Naive thymus-derived CD8-positive, alpha-beta T cell (primary cell): ENCODE results near the gene C1QTNF8. TPM values are rescaled to one million over a fixed set of nuclear protein-coding genes. Genes with fewer than 3 reads are reported as not detected.
"Not testable (repeated sequence)": the region's sequence is repeated elsewhere in the genome, so short reads cannot be mapped to it uniquely, and the experiment has no call there.

Experiments used
- ATAC-seq, 2 donors: fragments of 150-1000 bp; cut with Tn5 transposase in 1 of 2; sonication (Bioruptor Pico), chemical (Tn5 transposase) in 1 of 2; 1 replicate in 1 of 2; 2 replicates in 1 of 2; pipeline ENCODE4 v1.10.0; 2021; ENCODE audit warnings: mild to moderate bottlenecking in 2 of 2, moderate library complexity in 2 of 2
- POLR2A ChIA-PET: fragments of 350-600 bp; sonication (Branson Sonifier 250); formaldehyde crosslinking; loops from one replicate; lab custom pipeline; 2021; ENCODE audit warnings: antibody characterized with exemption; lab: Charles Lee
- DNase-seq, 10 donors: peaks; one replicate each; pipeline versions ENCODE4 v3.0.0 to v3.0.0-alpha.2; 2020 to 2022
- H3K27ac Mint-ChIP-seq, 10 donors: one replicate each; pipeline ENCODE4 v1.8.0; 2020 to 2022; ENCODE audit warnings: mild to moderate bottlenecking in 10 of 10, mixed read lengths in 10 of 10, moderate library complexity in 4 of 10, inconsistent platforms in 1 of 10
- H3K27me3 Mint-ChIP-seq, 5 donors: one replicate each; pipeline ENCODE4 v1.8.0; 2021 to 2022; ENCODE audit warnings: mixed read lengths in 5 of 5
- H3K36me3 Mint-ChIP-seq, 3 donors: one replicate each; pipeline ENCODE4 v1.8.0; 2020 to 2022; ENCODE audit warnings: mixed read lengths in 3 of 3, mild to moderate bottlenecking in 2 of 3, inconsistent platforms in 1 of 3
- H3K4me1 Mint-ChIP-seq, 4 donors: one replicate each; pipeline ENCODE4 v1.8.0; 2021 to 2022; ENCODE audit warnings: mixed read lengths in 4 of 4
- H3K4me3 Mint-ChIP-seq, 10 donors: one replicate each; pipeline ENCODE4 v1.8.0; 2020 to 2022; ENCODE audit warnings: mild to moderate bottlenecking in 10 of 10, mixed read lengths in 10 of 10, moderate library complexity in 6 of 10, inconsistent platforms in 1 of 10
- H3K9me3 Mint-ChIP-seq, 9 donors: one replicate each; pipeline ENCODE4 v1.8.0; 2020 to 2022; ENCODE audit warnings: mixed read lengths in 9 of 9, mild to moderate bottlenecking in 3 of 9, inconsistent platforms in 1 of 9, moderate library complexity in 1 of 9
- polyA plus RNA-seq, 3 donors: library from polyadenylated mRNA; unstranded; fragments of 300-500 nt; fragmentation: Illumina TruSeq; gene quantifications; one replicate each; pipeline ENCODE4 v1.2.3, GENCODE V29; 2021
- total RNA-seq, 8 experiments: library from RNA in 2 of 8; stranded (reverse) in 2 of 8; gene quantifications; one replicate each; pipeline ENCODE4 v1.2.3 and lab custom pipeline; 2021 to 2026

Gene C1QTNF8
- total and polyA plus RNA-seq, 5 experiments from 2014 or later: not detected

DNA sequence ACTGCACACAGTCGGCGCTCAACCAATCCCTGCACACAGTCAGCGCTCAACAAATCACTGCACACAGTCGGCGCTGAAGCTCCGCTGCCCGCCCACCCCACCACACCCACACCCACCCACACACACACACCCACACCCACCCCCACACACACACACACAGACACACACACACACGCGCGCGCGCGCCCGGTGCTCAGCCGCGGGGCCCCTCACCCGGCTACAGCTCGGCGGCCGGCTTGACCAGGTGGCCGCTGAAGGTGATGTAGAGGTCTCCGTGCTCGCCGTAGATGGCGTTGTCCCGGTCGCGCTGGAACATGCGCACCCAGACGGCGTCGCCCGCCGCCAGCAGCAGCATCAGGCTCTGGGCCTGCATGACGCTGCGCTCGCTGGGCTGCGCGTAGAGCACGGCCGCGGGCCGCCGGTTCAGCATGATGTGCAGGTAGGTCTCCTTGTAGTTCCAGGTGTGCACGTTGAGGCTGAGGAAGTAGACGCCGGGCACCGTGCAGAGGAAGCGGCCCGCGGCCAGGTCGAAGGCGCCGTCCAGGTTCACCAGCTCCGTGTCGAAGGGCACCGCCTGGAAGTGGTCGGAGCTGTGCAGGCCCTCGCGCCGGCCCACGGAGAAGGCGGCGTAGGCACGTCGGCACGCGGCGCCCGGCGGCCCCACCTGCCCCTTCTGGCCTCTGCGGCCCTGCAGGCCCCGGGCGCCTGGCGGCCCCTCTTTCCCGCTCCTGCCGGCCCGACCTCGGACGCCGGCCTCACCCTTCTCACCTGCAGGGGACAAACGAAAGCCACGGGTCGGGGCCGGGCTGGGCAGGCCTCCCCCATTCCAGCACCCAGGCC lies 2.5 kb downstream of the C1QTNF8 start:
- Mint-ChIP-seq H3K4me1 (no peaks in the 10 kb centered on the region), H3K36me3 (no peaks in the 10 kb centered on the region), H3K4me3 (peak overlapping the region in 1 of 10 donors; percentile 22), H3K9me3 (no peaks in the 10 kb centered on the region), H3K27ac (no peak overlapping the region), H3K27me3 (no peaks in the 10 kb centered on the region)
- ATAC-seq (peak; percentile 41 to 72), DNase-seq (peak in 4 of 10 donors; percentile 11 to 35 (median 26))
- POLR2A ChIA-PET: no interaction called here

DNA sequence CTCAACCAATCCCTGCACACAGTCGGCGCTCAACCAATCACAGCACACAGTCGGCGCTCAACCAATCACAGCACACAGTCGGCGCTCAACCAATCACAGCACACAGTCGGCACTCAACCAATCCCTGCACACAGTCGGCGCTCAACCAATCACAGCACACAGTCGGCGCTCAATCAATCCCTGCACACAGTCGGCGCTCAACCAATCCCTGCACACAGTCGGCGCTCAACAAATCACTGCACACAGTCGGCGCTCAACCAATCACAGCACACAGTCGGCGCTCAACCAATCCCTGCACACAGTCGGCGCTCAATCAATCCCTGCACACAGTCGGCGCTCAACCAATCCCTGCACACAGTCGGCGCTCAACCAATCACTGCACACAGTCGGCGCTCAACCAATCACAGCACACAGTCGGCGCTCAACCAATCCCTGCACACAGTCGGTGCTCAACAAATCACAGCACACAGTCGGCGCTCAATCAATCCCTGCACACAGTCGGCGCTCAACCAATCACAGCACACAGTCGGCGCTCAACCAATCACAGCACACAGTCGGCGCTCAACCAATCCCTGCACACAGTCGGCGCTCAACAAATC lies 3.3 kb downstream of the C1QTNF8 start:
- ATAC-seq, H3K9me3 Mint-ChIP-seq, H3K4me3 Mint-ChIP-seq, H3K27me3 Mint-ChIP-seq, POLR2A ChIA-PET, DNase-seq, H3K36me3 Mint-ChIP-seq, H3K27ac Mint-ChIP-seq, H3K4me1 Mint-ChIP-seq: not testable (repeated sequence)

DNA sequence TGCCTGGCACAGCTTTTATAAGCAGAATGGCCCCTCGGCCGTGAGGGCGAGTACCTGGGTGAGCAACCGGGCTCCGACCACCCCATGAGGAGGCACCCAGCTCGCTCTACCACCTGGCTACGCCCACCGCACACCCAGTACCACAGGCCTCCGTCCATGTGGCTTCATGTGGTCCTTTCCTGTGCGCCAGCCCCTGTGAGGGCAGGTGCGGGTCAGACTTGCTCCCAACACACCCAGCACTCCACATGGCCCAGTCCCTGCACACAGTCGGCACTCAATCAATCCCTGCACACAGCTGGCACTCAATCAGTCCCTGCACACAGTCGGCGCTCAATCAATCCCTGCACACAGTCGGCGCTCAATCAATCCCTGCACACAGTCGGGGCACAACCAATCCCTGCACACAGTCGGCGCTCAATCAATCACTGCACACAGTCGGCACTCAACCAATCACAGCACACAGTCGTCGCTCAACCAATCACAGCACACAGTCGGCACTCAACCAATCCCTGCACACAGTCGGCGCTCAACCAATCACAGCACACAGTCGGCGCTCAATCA lies 4.0 kb downstream of the C1QTNF8 start:
- peak overlapping the region in 2 of 10 donors; percentile 10 to 31 for H3K27ac Mint-ChIP-seq
- no peak overlapping the region for H3K4me3 Mint-ChIP-seq
- no peaks in the 10 kb centered on the region for H3K4me1 Mint-ChIP-seq
- peaks cover 3 to 10% (median 5%) of the 10 kb centered on the region in 5 donors for H3K27me3 Mint-ChIP-seq
- H3K9me3 Mint-ChIP-seq: peaks cover 0 to 1% (median 0%) of the 10 kb centered on the region in 9 donors
- no peak for DNase-seq
- ATAC-seq: no peak
- no peaks in the 10 kb centered on the region for H3K36me3 Mint-ChIP-seq
- POLR2A ChIA-PET: no interaction called here

DNA sequence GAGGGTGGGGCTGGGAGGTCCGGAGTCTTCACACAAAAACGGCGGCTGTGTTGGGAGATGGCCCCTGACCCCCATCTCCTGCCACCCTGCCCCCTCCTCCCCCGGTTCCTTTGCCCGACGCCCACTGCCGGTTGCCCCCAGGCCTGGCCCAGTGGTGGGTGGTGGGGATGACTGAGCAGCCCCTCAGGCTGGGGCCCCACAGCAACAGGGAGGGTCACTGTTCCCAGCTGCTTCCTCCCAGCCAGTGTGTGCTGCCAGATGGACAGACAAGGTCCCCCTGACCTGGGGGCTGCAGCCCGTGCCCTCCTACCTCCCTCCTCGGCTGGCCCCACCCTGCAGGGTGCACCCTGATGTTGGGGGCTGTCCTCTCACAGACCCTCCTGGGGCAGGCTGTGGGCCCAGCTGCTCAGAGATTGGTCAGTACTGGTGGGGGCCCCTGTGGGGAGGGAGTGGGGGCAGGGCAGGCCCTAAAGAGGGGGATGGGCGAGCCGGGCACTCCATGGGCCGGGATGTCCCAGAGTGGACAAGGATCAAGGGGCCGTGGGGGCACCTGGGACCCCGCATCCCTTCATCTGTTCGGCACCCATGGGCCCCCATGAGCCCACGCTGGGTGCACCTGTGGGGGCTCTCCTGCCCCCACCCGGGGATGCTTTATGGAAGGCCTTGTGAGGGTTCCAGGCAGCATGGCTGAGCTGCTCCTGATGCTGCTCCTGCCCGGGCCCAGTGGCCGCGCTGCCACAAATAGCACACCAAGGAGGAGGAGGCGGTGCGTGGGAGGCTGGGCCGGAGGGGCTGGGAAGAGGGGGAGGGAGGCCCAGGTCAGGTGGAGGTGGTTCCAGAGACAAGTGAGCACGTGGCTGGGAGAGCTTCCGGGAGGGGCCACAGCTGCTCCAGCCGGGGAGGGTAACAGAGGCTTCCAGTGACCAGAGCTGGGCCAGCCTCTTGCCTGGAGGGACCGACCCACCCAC lies 5.1 kb downstream of the C1QTNF8 start:
- DNase-seq (no peak), ATAC-seq (no peak)
- Mint-ChIP-seq H3K4me3 (no peak overlapping the region), H3K27me3 (peaks cover 3 to 17% (median 5%) of the 10 kb centered on the region in 5 donors), H3K9me3 (peaks cover 0 to 7% (median 2%) of the 10 kb centered on the region in 9 donors), H3K36me3 (no peaks in the 10 kb centered on the region), H3K27ac (peak overlapping the region in 1 of 10 donors; percentile 40), H3K4me1 (no peaks in the 10 kb centered on the region)
- POLR2A ChIA-PET: no interaction called here

GRCh38 chr16:1089822-1090619 lies 6.0 kb downstream of the C1QTNF8 start:
- POLR2A ChIA-PET: no interaction called here
- H3K4me3 Mint-ChIP-seq: peak overlapping the region in 3 of 10 donors; percentile 41 to 72 (median 50)
- peak in 1 of 2 donors; percentile 39 for ATAC-seq

DNA sequence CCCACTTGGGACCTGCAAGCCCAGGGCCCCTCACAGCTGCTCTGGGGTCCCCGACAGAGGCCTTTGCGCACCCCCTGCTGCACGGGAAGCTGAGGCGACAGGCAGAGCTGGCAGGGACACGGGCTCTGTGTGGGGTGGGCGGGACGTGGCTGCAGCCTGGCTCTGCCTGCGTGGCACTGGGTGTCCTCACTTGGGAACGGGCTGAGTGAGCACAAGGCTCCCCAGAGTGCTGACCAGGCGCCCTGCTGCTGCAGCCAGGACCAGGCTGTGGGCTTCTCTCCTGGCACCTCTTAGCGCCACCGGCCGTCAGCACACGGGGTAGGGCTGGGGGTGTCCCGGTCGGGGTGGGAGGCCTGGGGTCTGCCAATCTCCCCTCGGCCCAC lies 6.6 kb downstream of the C1QTNF8 start:
- H3K9me3 Mint-ChIP-seq: peaks cover 0 to 22% (median 14%) of the 10 kb centered on the region in 9 donors
- H3K4me3 Mint-ChIP-seq: no peak overlapping the region
- H3K4me1 Mint-ChIP-seq: no peaks in the 10 kb centered on the region
- ATAC-seq: no peak
- peaks cover 3 to 10% (median 9%) of the 10 kb centered on the region in 3 donors for H3K36me3 Mint-ChIP-seq
- peaks cover 11 to 31% (median 12%) of the 10 kb centered on the region in 5 donors for H3K27me3 Mint-ChIP-seq
- POLR2A ChIA-PET: no interaction called here
- DNase-seq: no peak
- no peak overlapping the region for H3K27ac Mint-ChIP-seq

More at GRCh38 chr16:1089822-1090619, 6.0 kb downstream of the C1QTNF8 start:
- Mint-ChIP-seq H3K27ac (no peak overlapping the region), H3K27me3 (peaks cover 11 to 26% (median 11%) of the 10 kb centered on the region in 5 donors), H3K4me1 (no peaks in the 10 kb centered on the region), H3K36me3 (peaks cover 2 to 9% (median 8%) of the 10 kb centered on the region in 3 donors), H3K9me3 (peaks cover 0 to 16% (median 11%) of the 10 kb centered on the region in 9 donors)
- DNase-seq: no peak

DNA sequence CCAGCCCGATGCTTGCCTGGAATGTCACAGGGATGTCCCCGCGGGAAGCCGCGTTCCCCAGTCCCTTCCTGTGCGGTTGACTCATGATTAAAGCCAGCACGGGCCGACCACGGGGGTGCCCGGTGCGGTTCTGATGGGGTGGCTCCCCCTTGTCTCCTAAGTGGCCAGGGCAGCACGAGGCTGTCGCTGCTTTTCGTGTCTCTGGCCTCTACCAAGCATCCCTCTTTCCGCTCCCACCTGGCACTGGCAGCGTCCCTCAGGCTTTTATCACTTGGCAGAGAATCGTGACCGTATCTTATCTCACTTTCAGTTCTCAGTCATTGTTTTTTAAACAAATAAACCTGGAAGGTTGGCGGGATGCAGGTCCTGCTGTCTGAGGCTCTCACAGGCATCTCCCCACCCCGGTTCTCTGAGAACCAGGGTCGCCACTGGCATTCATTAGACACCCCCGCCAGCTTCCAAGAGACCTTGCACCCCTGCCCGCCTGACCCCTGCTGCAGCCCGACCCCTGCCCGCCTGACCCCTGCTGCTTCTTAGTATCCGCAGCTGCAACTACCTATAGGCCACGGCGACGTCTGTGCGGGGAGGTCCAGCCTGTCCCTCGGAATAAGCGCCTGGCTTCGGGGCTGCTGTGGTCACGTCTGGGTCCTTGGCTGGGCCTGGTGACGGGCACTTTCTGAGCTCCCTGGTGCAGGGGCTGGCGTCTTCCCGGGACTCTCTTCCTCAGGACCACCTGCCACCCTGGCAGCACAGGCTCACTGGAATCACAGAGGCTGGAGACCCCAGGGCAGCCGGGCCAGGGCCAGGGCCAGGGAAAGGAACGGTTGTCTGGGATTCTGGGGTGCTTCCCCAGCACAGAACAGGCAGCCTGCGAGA lies 7.5 kb downstream of the C1QTNF8 start:
- Mint-ChIP-seq H3K36me3 (peaks cover 6 to 11% (median 10%) of the 10 kb centered on the region in 3 donors), H3K9me3 (peaks cover 0 to 27% (median 14%) of the 10 kb centered on the region in 9 donors), H3K27me3 (peaks cover 11 to 38% (median 17%) of the 10 kb centered on the region in 5 donors), H3K4me3 (no peak overlapping the region), H3K4me1 (no peaks in the 10 kb centered on the region), H3K27ac (no peak overlapping the region)
- POLR2A ChIA-PET: no interaction called here
- ATAC-seq (no peak), DNase-seq (no peak)

DNA sequence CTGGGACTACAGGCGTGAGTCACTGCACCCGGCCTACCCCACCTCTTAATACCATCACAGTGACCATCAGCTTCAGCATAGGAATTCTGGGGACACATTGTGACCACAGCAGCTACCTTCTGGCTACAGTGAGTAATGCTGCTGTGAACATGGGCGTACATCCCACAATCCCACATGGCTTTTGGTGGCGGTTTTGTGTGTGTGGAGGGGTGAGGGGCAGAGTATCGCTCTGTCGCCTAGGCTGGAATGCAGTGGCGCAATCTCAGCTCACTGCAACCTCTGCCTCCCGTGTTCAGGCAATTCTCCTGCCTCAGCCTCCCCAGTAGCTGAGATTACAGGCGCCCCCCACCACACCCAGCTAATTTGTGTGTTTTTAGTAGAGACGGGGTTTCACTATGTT lies 9.6 kb downstream of the C1QTNF8 start:
- H3K27me3 Mint-ChIP-seq: peaks cover 15 to 50% (median 22%) of the 10 kb centered on the region in 5 donors
- DNase-seq, H3K27ac Mint-ChIP-seq, ATAC-seq, H3K4me3 Mint-ChIP-seq, POLR2A ChIA-PET, H3K4me1 Mint-ChIP-seq: not testable (repeated sequence)
- H3K9me3 Mint-ChIP-seq: peaks cover 0 to 31% (median 14%) of the 10 kb centered on the region in 9 donors
- peaks cover 6 to 11% (median 10%) of the 10 kb centered on the region in 3 donors for H3K36me3 Mint-ChIP-seq

GRCh38 chr16:1084971-1085370 lies 11.1 kb downstream of the C1QTNF8 start:
- Mint-ChIP-seq H3K4me1 (no peaks in the 10 kb centered on the region), H3K36me3 (peaks cover 6 to 11% (median 10%) of the 10 kb centered on the region in 3 donors), H3K9me3 (peaks cover 0 to 31% (median 14%) of the 10 kb centered on the region in 9 donors)

GRCh38 chr16:1082952-1083675 lies 12.9 kb downstream of the C1QTNF8 start:
- Mint-ChIP-seq H3K4me3 (no peak overlapping the region), H3K27ac (no peak overlapping the region), H3K36me3 (peaks cover 6 to 11% (median 10%) of the 10 kb centered on the region in 3 donors), H3K4me1 (no peaks in the 10 kb centered on the region), H3K9me3 (peaks cover 0 to 31% (median 14%) of the 10 kb centered on the region in 9 donors), H3K27me3 (peaks cover 15 to 64% (median 24%) of the 10 kb centered on the region in 5 donors)
- POLR2A ChIA-PET: no interaction called here
- ATAC-seq: no peak
- no peak for DNase-seq

More at GRCh38 chr16:1084971-1085370, 11.1 kb downstream of the C1QTNF8 start:
- Mint-ChIP-seq H3K27ac (no peak overlapping the region), H3K4me3 (no peak overlapping the region), H3K27me3 (peaks cover 15 to 60% (median 22%) of the 10 kb centered on the region in 5 donors)
- DNase-seq: no peak
- no peak for ATAC-seq
- POLR2A ChIA-PET: no interaction called here
